NCI-H1436 treated with DMSO at 0.1 percent for 48 hours (cell line): Measurements from ENCODE around the gene PID1.
A peak's percentile ranks its signal among the peaks of the same experiment; 100 is the strongest.

ENCODE experiments used
- DNase-seq: peaks from one replicate; lab custom pipeline; 2025; lab: John Stamatoyannopoulos, UW

Gene PID1, protein sequence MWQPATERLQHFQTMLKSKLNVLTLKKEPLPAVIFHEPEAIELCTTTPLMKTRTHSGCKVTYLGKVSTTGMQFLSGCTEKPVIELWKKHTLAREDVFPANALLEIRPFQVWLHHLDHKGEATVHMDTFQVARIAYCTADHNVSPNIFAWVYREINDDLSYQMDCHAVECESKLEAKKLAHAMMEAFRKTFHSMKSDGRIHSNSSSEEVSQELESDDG

DNA sequence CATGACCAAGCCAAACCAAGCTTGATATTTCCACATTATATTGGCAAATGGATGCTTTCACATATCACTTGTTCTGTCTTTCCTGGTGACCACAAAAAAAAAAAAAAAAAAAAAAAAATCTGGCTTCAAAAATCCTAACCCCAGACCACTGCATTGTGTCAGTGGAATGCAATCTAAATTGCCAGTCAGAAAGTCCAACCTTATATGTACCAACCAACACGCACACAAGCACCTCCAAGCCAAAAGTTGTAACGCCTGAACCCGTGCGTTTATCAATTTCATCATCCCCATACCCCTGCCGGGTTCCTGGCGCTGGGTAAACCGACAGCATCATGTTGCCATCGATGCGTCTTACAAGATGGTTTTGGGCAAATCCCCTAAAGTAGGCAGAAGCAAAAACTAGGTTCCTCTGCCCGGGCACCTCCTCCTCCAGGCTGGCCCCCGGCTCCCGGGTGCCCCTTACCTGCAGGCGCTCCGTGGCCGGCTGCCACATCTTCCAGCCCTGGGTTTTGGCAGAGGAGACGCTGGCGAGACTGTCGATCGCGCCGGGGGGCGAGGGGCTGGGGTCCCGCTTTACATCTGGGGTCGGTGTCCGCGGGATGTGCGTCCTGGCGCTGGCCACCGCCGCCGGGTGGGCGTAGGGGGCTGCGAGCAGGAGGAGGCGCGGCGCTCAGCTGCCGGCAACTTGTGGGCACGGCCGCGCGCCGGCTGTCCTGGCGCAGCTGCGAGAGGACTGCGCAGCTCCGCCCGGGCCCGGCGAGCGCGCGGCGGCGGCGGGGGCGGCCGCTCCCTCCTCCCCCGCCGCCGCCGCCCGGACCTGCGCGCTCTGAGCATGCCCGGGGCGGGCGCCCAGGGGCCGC is at the start of gene PID1:
Gene PID1, minus strand, starts transcription at position 737 of the 860 bp plus-strand sequence. Its CDS starts 244 bp downstream, at position 493.
- DNase-seq: no peak

DNA sequence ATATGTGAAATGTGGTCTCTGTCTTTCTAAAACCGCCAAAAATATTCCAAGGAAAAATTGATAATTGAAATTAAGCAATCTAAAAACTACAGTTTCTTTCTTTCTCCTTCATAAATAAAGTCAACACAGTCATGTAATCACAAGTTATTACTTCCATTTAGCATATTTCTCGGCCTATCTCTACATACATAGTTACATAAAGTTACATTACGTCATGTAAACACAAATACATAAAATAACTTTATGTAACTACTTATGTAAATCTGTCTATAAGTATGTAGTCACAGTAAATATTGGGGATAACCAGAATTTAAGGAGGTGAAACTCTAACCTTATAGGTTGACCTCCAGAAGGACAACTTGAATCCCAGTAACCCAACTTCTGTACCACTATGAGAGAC is 48.5 kb upstream of the PID1 start:
- DNase-seq: no peak

DNA sequence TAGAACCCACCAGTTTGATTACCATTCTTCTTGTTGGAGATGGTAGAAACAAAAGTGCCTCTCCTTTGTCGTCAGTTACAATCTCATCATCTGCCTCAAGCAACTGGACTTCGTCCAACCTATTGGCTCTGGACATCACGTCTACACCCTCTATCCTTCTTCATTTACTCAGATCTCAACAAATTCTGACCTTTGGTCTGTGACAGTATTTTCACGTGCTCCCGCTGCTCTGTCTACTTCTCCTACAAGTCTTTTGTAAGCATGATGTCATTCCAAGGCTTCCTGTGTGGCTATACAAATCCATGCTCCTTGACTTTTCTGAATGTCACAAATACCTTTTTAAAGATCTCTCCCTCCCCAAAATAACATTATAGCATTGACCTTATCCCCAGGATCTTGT is 43.0 kb upstream of the PID1 start:
- no peak for DNase-seq

DNA sequence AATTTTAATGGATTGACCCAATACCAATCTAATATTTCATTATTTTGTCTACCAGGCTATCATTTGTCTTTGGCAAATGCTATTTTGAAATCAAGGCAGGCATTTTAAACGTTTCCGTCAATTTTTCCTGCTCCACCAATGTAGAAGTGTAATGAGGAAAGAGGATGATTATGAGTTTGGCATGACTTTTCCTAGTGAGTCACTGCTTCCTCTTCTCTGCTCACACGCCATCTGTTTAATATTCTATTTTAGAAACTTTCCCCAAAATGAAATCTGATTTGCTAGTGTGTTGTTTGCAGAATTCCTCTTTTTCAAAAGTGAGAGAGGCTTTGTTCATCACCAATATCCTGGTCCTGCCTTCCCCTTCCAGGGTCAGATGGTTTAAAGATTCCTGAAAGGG is 42.5 kb upstream of the PID1 start:
- no peak for DNase-seq

DNA sequence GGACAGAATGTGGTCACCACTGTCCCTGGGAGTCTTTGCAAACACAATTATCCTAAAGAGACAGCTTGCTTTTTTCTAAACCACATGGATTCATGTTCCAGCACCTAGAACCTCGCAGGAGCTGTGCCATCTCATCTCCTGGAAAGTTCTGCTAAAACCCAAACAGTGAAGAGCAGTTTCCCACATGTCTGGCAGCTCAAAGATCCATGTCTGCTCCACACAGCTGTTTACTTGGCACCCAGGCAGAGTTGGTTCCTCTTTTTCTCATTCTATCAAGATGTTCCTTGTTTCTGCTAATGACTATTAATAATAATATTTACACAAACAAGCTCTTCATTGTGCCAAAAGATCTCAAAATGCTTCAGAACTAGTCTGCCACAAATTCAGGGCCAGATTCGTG is 30.1 kb upstream of the PID1 start:
- no peak for DNase-seq

DNA sequence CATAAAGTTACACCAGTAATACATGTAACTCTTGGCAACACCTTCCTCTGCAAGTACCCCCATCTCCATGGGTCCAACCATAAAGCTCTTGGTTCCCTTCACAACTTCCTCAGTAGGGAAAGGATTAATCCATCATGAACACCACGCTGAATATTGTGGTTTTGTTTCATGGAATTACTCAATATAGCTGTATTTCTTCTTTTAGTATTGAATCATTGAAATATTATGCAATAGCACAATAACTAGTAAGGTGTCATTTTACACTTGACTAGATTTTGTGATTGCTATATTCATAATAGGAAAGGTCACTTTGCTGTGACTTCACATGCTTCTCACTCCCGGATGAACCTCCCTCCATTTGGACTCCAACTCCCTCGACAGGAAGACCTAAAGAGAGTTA is 29.7 kb upstream of the PID1 start:
- no peak for DNase-seq

DNA sequence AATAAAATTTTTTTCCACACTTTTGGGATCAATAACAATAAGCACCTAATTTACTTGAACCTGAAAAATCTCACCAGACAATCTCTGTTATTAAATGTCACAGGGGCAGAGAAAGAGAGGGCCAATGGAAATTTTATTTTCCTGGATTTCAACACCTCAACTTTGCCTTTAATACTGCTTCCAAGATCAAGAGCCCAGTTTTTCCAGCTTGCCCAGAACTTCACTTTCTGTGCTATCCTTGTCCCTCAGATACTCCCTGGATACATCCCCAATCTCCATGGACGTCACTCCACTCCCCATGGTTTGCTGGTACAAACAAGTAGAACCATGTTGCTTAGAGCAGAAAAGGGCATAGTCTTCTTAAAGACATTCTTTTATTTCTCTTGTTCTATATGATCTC is 29.3 kb upstream of the PID1 start:
- DNase-seq: no peak

DNA sequence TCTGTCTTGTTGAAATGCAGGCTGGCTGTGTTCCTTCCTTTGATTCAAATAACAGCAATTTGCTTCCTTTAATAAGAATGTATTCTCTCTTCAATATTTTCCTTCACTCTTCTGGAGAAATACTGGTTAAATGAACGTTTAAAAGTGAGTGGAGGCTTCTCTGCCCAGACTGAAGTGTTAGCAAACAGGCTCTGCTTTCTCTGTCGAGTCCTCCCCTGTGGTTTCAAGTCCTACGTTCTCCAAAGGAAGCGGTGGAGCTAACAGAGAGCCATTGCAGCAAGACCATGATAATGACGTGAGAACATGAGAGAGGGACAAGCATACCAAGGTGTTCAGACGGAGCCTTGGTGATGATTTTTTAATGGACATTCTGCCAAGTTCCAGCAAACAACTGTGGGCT is 26.2 kb upstream of the PID1 start:
- no peak for DNase-seq

DNA sequence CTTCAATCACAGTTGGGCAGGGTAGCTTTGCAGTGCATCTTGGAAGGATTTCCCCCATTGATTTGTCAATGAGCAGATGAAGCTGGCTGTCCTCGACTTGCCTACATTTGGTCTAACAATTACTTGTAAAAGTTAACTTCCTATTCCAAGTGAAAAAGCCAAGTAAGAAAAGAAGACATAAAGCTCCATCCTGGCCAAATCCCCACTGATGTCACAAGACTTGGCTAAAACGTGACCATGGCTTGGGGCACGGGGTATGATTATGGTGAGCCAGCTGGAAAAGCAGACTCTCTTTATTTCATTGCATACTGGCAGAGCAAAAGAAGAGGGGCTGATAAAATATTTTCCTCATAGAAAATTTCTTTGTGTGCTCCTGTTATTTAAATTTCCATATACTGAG is 25.4 kb upstream of the PID1 start:
- DNase-seq: no peak

DNA sequence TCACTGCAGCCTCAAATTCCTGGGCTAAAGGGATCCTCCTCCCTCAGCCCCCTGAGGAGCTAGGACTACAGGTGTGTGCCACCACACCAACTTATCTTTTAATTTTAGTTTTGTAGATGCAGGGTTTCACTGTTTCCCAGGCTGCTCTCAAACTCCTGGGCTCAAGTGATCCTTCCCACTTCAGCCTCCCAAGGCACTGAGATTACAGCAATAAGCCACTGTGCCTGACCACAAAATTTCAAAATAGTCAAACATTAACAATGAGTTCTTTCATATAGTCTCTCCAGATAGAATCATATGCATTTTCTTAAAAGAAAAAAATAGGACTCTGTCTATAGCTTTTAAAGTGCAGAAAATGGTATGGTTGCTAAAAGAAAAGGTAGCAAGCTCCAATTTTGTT is 24.9 kb upstream of the PID1 start:
- DNase-seq: no peak

DNA sequence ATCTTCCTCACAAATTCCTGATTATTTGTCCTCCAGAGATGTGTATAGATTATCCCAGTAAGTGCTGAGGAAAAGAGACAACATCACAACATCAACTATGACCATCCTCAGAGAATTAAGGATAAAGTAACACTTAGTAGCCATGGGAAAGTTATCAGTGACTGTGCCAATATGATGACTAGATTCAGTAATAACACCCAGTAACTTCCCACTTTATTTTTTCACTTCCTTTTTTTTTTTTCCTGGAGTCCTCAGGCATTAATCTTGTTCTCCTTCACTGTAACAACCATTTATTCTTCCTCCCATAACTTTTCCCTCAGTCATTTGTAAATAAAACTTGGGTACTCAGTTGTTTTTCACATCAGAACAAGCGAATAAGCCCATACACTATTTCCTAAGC is 16.7 kb upstream of the PID1 start:
- no peak for DNase-seq

DNA sequence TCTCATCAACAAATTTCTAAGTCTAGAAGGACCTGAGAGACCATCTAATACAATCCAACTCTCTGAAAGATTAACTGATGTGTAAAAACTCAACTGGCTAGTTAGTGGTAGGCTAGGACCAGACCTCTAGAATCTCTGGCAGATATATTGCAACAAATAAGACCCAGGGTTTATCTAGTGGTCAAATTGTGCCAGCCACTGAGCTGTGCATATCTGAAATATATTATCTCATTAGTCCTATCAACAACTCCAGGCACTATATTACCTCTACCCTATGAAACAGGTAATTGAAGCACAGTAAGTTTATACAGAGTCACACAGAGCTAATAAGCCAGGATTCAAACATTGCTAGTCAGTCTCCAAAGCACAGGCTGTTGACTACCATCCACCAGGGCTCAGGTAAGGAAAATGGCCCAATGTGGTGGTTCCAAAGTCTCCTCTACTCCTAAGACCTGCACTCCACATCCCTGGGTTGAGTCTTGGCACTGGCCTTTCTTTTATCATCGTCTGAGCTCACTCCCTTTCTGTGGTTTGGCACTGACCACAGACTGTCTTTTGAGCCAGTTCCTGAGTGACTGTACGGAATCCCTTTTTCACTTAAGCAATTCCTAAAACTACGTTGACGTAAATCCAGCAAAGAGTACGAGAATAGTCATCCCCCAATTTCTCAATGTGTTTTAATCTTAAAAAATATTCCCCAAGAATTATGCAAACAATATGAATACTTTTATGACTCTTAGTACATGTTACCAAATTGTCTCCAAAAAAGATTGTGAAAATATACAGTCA is 11.9 kb upstream of the PID1 start:
- DNase-seq: no peak

DNA sequence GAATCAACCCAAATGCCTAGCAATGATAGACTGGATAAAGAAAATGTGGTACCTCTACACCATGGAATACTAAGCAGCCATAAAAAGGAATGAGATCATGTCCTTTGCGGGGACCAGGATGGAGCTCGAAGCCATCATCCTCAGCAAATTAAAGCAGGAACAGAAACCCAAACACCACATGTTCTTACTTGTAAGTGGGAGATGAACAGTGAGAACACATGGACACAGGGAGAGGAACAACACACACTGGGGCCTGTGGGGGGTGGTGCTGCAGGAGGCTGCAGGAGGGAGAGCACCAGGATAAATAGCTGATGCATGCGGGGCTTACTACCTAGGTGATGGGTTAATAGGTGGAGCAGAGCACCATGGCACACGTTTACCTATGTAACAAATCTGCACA is 8.4 kb upstream of the PID1 start:
- DNase-seq: no peak

DNA sequence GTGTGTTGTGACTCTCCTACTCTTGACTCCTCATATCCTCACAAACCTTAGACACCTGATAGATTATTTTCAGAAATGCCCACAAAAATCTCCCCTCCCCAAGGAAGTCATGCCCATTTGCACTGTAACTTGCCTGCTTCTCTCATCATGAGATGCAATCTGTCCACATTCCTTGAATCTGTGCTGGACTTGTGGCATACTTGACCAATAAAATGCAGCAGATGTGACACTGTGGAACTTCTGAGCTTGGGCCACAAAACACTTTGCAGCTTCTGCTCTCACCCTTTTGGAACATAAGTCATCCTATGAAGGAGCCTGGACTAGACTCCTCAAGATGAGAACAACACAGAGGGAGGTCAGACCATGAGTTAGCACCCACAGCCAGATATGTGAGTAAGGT is 4.4 kb upstream of the PID1 start:
- no peak for DNase-seq

DNA sequence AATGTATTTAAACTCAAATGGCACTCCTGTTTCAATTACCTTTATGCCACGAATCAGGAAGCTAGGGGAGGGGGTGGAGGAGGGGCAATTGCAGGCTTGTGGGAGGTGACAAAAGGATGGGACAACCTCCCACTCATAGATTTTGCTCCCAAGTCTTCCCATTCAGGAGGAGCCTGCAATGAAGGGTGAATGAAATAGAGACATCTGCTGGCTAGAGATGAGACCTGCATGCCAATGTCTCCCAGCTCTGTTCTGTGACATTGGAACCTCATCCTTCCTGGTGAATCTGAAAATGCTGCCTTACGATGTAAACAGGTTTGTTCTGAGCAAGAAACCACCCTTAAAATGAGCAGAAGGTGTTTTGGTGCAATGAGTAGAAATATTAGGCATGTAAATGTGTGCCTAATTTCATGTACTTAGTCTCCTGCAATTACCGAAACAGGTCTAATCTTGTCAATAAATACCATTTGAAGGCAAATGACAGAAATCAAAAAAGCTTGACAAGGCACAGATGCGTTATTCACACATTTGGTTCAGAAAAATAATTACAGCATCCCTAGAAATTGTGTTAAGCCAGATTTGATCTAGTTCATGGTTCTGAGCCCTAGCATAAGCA is 2.7 kb upstream of the PID1 start:
- peak; percentile 82 for DNase-seq

DNA sequence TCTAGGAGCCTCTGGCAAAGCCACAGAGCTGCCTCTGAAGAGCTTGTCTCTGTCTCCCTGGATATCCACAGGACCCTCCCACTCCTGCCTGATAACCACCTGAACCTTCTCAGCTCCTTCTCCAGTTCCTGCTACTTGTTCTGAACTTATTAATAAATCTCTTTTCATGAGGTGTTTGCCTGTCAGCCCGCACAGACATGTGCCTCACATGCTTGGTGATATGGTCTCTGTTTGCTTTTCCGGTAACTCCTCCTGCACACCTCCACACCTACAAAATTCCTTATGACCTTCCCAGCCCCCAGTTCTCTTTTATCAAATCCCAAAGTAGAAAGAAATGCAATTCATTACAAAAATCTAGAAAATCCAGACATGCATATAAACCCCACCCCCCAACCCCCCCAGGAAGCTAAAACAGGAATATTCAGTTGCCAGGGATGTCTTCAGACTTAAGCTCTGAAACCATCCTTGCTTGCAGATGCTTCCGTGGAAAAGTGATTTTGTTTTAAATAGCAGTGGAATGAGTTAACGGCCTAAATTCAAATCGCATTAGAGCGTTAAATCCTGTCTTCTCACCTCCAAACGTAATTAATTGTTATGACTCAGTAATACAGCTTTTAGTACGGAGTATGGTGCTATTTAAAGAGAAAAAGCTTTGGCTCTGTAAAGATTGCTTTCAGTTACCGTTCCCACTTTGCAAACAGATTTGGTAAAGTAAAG is 2.1 kb upstream of the PID1 start:
- DNase-seq: no peak

DNA sequence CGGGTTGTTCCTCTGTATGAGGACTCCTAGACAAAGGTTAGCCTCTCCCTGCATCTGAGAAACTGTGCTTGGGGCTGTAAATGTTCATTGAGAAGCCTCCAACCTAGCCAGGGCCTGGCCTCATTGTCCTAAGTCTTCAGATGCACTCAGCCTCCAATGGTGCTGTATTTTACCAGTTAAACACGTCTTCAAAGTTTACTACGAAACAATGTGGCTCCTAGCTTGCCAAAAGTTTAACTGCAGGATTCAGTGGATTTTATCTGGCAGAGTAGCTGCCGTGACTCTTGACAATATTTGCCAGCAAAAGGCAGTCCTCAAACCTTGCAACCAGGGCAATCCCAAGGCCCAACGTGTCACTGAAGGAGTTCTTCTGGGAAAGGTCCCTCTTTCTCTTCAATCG is 1.1 kb downstream of the PID1 start:
- DNase-seq: no peak

DNA sequence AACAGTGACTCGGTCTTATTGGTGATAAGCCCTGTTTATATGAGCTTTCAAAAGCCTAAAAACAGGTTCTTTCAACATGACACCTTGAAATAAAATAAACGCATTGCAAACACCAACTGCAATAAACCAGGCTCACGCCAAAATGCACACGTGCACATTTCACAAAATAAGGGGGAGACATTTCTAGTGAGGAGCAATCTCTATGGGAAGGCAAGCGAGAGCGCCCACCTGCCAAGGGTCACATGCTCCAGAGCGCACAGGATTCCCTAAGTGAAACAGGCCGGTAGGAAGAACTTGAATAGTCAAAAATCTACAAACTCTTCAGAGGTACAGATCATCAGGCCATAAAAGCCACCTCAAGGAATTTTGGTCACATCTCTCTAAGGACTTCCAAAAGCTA is 1.9 kb downstream of the PID1 start:
- DNase-seq: no peak

DNA sequence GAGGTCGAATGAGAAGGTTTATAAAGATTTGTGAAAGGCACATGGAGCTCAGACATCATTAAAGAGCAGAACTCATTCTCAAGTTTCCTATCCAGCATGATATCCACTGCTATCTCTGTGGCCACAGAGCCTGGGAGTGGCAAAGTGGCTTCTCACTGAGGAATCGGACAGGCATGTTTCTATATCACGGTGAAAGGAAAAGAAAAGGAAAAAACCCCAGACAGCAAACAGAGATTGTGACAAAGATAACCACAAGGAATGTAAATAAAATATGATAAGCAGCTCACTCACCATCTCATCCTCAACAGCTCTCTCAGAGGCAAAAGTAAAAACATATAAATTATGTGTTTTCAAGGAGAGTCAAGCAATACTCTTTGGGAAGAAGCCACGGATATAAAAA is 2.5 kb downstream of the PID1 start:
- DNase-seq: no peak

DNA sequence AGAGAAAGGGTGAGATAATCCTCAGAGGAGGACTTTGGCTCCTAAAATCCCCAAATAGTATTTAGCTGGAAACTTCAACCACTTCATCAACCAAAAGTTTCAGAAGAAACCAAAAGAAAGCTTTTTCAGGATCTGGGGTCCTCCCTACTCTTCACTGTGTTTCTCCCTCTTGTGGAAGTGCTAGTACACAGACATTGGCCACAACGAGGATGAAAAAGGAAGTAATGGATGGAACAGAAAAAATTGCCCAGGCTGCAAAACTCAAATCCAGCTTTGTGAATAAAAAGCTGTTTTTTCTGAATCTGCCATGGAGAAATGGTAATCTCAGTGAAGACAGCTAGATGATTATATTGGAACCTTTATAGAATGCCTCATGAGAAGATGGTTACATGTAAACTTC is 4.0 kb downstream of the PID1 start:
- DNase-seq: no peak

DNA sequence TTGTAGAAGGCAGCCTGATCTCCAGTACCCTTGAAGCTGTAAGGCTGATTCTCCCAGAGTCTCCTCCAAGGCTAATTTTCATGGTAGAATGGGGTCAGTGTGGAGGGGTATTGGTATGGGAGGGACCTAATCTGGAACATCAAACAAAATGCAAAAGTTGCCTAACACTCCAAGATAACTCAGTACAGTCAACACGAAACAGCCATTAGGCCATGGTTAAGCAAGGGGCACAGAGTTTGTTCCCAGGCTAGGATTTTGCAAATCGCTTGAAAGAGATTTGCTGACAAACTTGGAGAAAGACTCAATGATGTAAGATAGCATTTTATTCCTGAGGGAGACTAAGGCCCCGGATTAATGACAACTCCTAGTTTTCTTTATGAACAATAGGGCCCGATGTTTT is 5.4 kb downstream of the PID1 start:
- no peak for DNase-seq

DNA sequence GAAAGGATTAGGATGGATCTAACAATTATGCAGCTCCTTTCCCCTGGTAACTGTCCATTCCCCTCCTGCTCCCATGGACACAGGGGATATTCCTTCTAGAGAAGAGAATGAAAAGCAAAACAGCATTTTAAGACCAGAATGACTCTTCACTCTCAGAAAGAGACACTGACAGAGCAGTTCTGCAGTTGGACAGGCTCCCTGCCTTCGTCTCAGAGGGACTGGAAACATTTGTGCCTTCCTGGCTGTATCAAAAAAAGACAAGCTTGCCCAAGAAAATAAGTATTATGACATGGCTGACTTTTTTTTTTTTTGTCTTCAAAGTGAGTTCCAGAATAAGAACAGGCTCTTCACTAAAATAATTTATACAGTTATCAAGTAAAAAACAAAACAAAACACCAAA is 9.5 kb downstream of the PID1 start:
- no peak for DNase-seq
